Endothelial cell of umbilical vein (primary cell): ENCODE measurements around the gene TOX2. TPM values are rescaled to one million over a fixed set of nuclear protein-coding genes. Genes with fewer than 3 reads are reported as not detected.

Experiments
- BruUV-seq: library from RNA; stranded (reverse); fragments of 400-500 nt; replicated peaks from 2 replicates; lab custom pipeline; 2021; lab: Mats Ljungman, UMichigan
- CTCF ChIA-PET: fragments of 300-600, 350-600 bp; sonication (Branson Sonifier 250); formaldehyde crosslinking; loops from one replicate; lab custom pipeline; 2021; ENCODE audit warnings: antibody characterized with exemption, inconsistent platforms; lab: Charles Lee
- POLR2A ChIA-PET: fragments of 300-600, 350-600 bp; sonication (Branson Sonifier 250); formaldehyde crosslinking; loops from one replicate; lab custom pipeline; 2021; ENCODE audit warnings: antibody characterized with exemption, inconsistent platforms; lab: Charles Lee
- DNase-seq: peaks from one replicate; pipeline ENCODE4 v3.0.0-alpha.2; 2011; ENCODE audit warnings: low read depth, low spot score
- FAIRE-seq: peaks from 2 replicates; lab custom pipeline; 2011; peaks lifted over from hg19 to GRCh38; lab: Jason Lieb, UNC
- H2AFZ ChIP-seq: 2 replicates; pipeline ENCODE4 v1.6.0; 2012; ENCODE audit warnings: low read depth, low read length, control low read depth, inconsistent platforms
- H3K27ac ChIP-seq: 2 replicates; pipeline ENCODE4 v1.5.1; 2011; ENCODE audit warnings: low read depth, mild to moderate bottlenecking, control low read depth, low read length, moderate library complexity; ENCODE audit not compliant: insufficient read depth
- H3K27me3 ChIP-seq, 2 experiments: 2 replicates each; pipeline versions ENCODE4 v1.6.0 to v1.6.1; 2011; ENCODE audit warnings: low read length in 2 of 2, mixed read lengths in 1 of 2; ENCODE audit not compliant: control insufficient read depth in 2 of 2, insufficient read depth in 2 of 2
- H3K36me3 ChIP-seq, 2 experiments: 2 replicates in 1 of 2; 3 replicates in 1 of 2; pipeline ENCODE4 v1.5.1; 2011; ENCODE audit warnings: low read length in 2 of 2, mild to moderate bottlenecking in 1 of 2, moderate library complexity in 1 of 2; ENCODE audit not compliant: control insufficient read depth in 2 of 2, insufficient read depth in 2 of 2; ENCODE audit errors: extremely low read depth in 1 of 2
- H3K4me1 ChIP-seq: 3 replicates; pipeline ENCODE4 v1.5.1; 2011; ENCODE audit warnings: mild to moderate bottlenecking, low read length; ENCODE audit not compliant: control insufficient read depth, insufficient read depth; ENCODE audit errors: extremely low read depth
- H3K4me2 ChIP-seq: 2 replicates; pipeline ENCODE4 v1.6.1; 2011; ENCODE audit warnings: low read length, control low read depth, mixed read lengths; ENCODE audit not compliant: insufficient read depth
- H3K4me3 ChIP-seq, 3 experiments: fragments of 200-600 bp in 1 of 3; sonication (generic), shearing (Covaris generic) in 1 of 3; replicated peaks in 1 of 3; 2 replicates each; pipeline ENCODE4 v1.5.1; 2011 to 2016; ENCODE audit warnings: control low read depth in 3 of 3, low read length in 3 of 3, mild to moderate bottlenecking in 2 of 3, inconsistent platforms in 1 of 3, low read depth in 1 of 3, moderate library complexity in 1 of 3; ENCODE audit not compliant: insufficient read depth in 1 of 3
- H3K79me2 ChIP-seq: 2 replicates; pipeline ENCODE4 v1.6.0; 2012; ENCODE audit warnings: low read length, inconsistent platforms; ENCODE audit not compliant: control insufficient read depth, insufficient read depth
- H3K9ac ChIP-seq: replicated peaks from 2 replicates; pipeline ENCODE3; 2011; ENCODE audit warnings: low read length, control low read depth; ENCODE audit not compliant: insufficient read depth; ENCODE audit errors: extremely low read depth
- H3K9me1 ChIP-seq: replicated peaks from 3 replicates; pipeline ENCODE4 v1.6.0; 2011; ENCODE audit warnings: mild to moderate bottlenecking, low read length; ENCODE audit not compliant: control insufficient read depth, insufficient read depth; ENCODE audit errors: extremely low read depth
- H3K9me3 ChIP-seq: replicated peaks from 2 replicates; pipeline ENCODE4 v1.5.1; 2012; ENCODE audit warnings: low read length, inconsistent platforms; ENCODE audit not compliant: control insufficient read depth, insufficient read depth
- H4K20me1 ChIP-seq: replicated peaks from 2 replicates; pipeline ENCODE3; 2011; ENCODE audit warnings: mild to moderate bottlenecking, low read length; ENCODE audit not compliant: control insufficient read depth, insufficient read depth; ENCODE audit errors: extremely low read depth
- EZH2 ChIP-seq: IDR thresholded peaks from 2 replicates; pipeline ENCODE4 v1.6.1; 2012; ENCODE audit warnings: borderline replicate concordance, low read depth, mild to moderate bottlenecking, moderate library complexity, low read length, inconsistent platforms; ENCODE audit not compliant: severe bottlenecking
- FOS ChIP-seq: IDR thresholded peaks from 2 replicates; pipeline ENCODE4 v1.6.1; 2011; ENCODE audit warnings: mild to moderate bottlenecking, low read length, moderate library complexity, borderline replicate concordance; ENCODE audit not compliant: insufficient read depth
- GATA2 ChIP-seq: IDR thresholded peaks from 2 replicates; pipeline ENCODE4 v1.7.0; 2011; ENCODE audit warnings: low read depth, mild to moderate bottlenecking, moderate library complexity, mixed read lengths, low read length; ENCODE audit not compliant: insufficient read length, insufficient read depth
- JUN ChIP-seq: IDR thresholded peaks from 2 replicates; pipeline ENCODE4 v1.6.1; 2011; ENCODE audit warnings: borderline replicate concordance, low read depth; ENCODE audit not compliant: insufficient read length, insufficient read depth
- MYC ChIP-seq: IDR thresholded peaks from one replicate; pipeline ENCODE4 v1.6.1; 2011; ENCODE audit warnings: mild to moderate bottlenecking, low read depth, low read length
- POLR2A ChIP-seq: IDR thresholded peaks from 2 replicates; pipeline ENCODE4 v1.6.1; 2012; ENCODE audit warnings: low read depth, mild to moderate bottlenecking, control low read depth, low read length
- POLR2AphosphoS5 ChIP-seq: IDR thresholded peaks from 2 replicates; pipeline ENCODE4 v1.6.1; 2012; ENCODE audit warnings: low read depth, mild to moderate bottlenecking, control low read depth, low read length, moderate library complexity; ENCODE audit not compliant: insufficient read depth
- dilution Hi-C: fragments of 300-500 bp; cut with MboI; formaldehyde crosslinking; loops from one replicate; pipeline ENCODE4 v1.15.0; 2019; ENCODE audit warnings: low sequenced_read_pairs; ENCODE audit not compliant: extremely low pct_ligation_motif_present
- intact Hi-C: fragments of 100-400 bp; cut with micrococcal nuclease; formaldehyde crosslinking; loops from one replicate; pipeline ENCODE4 v1.10.0; 2022
- polyA plus RNA-seq, 4 experiments: library from polyadenylated mRNA; depleted of rRNA in 3 of 4; stranded (reverse) in 3 of 4; unstranded in 1 of 4; fragments of >200 nt; gene quantifications; 2 replicates each; pipeline versions ENCODE4 v1.2.1 to v1.2.3, GENCODE V29; 2011 to 2012; ENCODE audit warnings: missing spikeins in 1 of 4
- total RNA-seq: library from RNA; stranded (reverse); gene quantifications from 2 replicates; pipeline ENCODE4 v1.2.3, GENCODE V29; 2021
- TF ChIP-seq, protein P1 (sequence below), 2 donors: IDR thresholded peaks; 1 replicate in 1 of 2; 2 replicates in 1 of 2; pipeline ENCODE4 v1.5.1; 2011; ENCODE audit warnings: low read length in 2 of 2, mild to moderate bottlenecking in 2 of 2, moderate library complexity in 2 of 2, control low read depth in 1 of 2, inconsistent platforms in 1 of 2, low read depth in 1 of 2; ENCODE audit not compliant: insufficient read depth in 1 of 2; ENCODE audit errors: extremely low read depth in 1 of 2
- TF ChIP-seq, protein P2 (sequence below): IDR thresholded peaks from 2 replicates; pipeline ENCODE4 v1.6.1; 2011; ENCODE audit not compliant: insufficient read depth, insufficient read length

TOX2 gene
- total and polyA plus RNA-seq, 2 donors (not counting 3 experiments of a cell fraction or from before 2014, with no cell fraction given) = 7.0 to 18.6 TPM

DNA sequence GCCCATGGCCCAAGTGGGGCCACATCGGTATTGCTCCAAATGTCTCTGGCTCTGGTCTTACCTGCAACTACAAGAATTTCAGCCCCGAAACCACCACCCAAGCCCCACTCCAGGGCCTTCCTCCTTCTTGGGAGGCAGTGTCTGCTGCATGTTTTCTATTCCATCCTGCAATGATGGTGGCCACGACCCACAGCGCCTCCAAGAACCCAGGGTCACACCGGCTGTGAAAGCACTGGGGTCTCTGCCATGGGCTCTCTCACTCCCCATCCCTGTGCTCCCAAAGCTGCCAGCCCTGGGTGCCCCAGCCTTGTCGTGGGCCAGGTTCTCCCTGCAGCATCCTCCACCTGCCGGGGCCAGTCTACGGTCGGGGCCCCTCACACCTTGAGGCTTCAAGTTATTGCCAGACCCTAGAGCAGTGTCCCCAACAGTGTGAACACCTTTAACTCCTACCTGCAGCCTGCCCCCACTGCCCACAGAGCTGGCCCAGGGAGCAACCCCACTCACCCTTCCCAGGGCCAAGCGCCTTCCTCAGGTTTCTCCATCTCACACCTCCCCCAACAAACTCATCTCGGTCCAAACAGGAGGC is 157.0 kb downstream of the TOX2 start:
- Histone ChIP-seq H3K79me2 (no peaks in the 10 kb centered on the region), H3K4me1 (peaks cover 6% of the 10 kb centered on the region), H3K9me3 (no peaks in the 10 kb centered on the region), H3K4me3 (no peak overlapping the region), H3K27me3 (no peaks in the 10 kb centered on the region), H3K9ac (no peak overlapping the region), H4K20me1 (no peaks in the 10 kb centered on the region), H2AFZ (no peak overlapping the region), H3K36me3 (no peaks in the 10 kb centered on the region), H3K27ac (no peak overlapping the region), H3K9me1 (no peaks in the 10 kb centered on the region), H3K4me2 (no peak overlapping the region)
- DNase-seq (no peak), FAIRE-seq (no peak)
- intact Hi-C loops (loop anchor here (5.0 kb wide), 1 partner anchor 54 kb away; no protein-coding TSS in a partner anchor), dilution Hi-C loops (no loop called here)
- ChIA-PET POLR2A (no interaction called here), CTCF (interaction anchor here (1.1 to 1.6 kb wide), 4 partner anchors 9 to 321 kb away, joined by 3 to 7 read pairs (median 4); no protein-coding TSS in a partner anchor)
- no TSS peak for BruUV-seq
- TF ChIP-seq, protein P1, sequence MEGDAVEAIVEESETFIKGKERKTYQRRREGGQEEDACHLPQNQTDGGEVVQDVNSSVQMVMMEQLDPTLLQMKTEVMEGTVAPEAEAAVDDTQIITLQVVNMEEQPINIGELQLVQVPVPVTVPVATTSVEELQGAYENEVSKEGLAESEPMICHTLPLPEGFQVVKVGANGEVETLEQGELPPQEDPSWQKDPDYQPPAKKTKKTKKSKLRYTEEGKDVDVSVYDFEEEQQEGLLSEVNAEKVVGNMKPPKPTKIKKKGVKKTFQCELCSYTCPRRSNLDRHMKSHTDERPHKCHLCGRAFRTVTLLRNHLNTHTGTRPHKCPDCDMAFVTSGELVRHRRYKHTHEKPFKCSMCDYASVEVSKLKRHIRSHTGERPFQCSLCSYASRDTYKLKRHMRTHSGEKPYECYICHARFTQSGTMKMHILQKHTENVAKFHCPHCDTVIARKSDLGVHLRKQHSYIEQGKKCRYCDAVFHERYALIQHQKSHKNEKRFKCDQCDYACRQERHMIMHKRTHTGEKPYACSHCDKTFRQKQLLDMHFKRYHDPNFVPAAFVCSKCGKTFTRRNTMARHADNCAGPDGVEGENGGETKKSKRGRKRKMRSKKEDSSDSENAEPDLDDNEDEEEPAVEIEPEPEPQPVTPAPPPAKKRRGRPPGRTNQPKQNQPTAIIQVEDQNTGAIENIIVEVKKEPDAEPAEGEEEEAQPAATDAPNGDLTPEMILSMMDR (IDR thresholded peaks at IDR 0.05; ENCODE audit: extremely low read depth in 1 of 2, insufficient read depth in 1 of 2, low read depth in 1 of 2, low read length in 2 of 2) = no peak
- TF ChIP-seq POLR2AphosphoS5 (no peak), GATA2 (no peak), MYC (no peak), JUN (no peak), FOS (no peak), POLR2A (no peak), EZH2 (no peak)
- TF ChIP-seq, protein P2, sequence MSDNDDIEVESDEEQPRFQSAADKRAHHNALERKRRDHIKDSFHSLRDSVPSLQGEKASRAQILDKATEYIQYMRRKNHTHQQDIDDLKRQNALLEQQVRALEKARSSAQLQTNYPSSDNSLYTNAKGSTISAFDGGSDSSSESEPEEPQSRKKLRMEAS = no peak
